H9 (cell line): ENCODE results near the gene KIF23. TPM values are rescaled to one million over a fixed set of nuclear protein-coding genes. Genes with fewer than 3 reads are reported as not detected.

Experiments used
- DNase-seq: peaks from one replicate; pipeline ENCODE4 v3.0.0-alpha.2; 2017
- H2AFZ ChIP-seq: one replicate; pipeline ENCODE4 v1.6.1; 2013; ENCODE audit warnings: mild to moderate bottlenecking, low read length, control low read depth, moderate library complexity
- H2AK5ac ChIP-seq: 2 replicates; pipeline ENCODE4 v1.6.1; 2013; ENCODE audit warnings: low read length, control low read depth, mixed read lengths; ENCODE audit not compliant: insufficient read length
- H2BK120ac ChIP-seq: one replicate; pipeline ENCODE4 v1.6.1; 2013; ENCODE audit warnings: low read depth, mild to moderate bottlenecking, low read length, control low read depth, inconsistent platforms; ENCODE audit not compliant: poor library complexity, severe bottlenecking
- H2BK12ac ChIP-seq: 2 replicates; pipeline ENCODE4 v1.6.1; 2013; ENCODE audit warnings: low read length, control low read depth, mixed read lengths, low read depth; ENCODE audit not compliant: insufficient read length
- H2BK15ac ChIP-seq: 2 replicates; pipeline ENCODE4 v1.6.1; 2013; ENCODE audit warnings: low read depth, low read length, control low read depth
- H2BK20ac ChIP-seq: one replicate; pipeline ENCODE4 v1.6.1; 2013; ENCODE audit warnings: low read depth, mild to moderate bottlenecking, low read length, control low read depth, inconsistent platforms; ENCODE audit not compliant: poor library complexity, severe bottlenecking
- H2BK5ac ChIP-seq: 2 replicates; pipeline ENCODE4 v1.6.1; 2013; ENCODE audit warnings: low read length, control low read depth, mixed read lengths; ENCODE audit not compliant: insufficient read length
- H3K14ac ChIP-seq: 2 replicates; pipeline ENCODE4 v1.6.1; 2013; ENCODE audit warnings: low read length, control low read depth; ENCODE audit not compliant: insufficient read depth
- H3K18ac ChIP-seq: 2 replicates; pipeline ENCODE4 v1.6.1; 2013; ENCODE audit warnings: low read depth, mild to moderate bottlenecking, mixed read lengths, low read length, control low read depth; ENCODE audit not compliant: insufficient read length
- H3K23ac ChIP-seq: 2 replicates; pipeline ENCODE4 v1.6.1; 2013; ENCODE audit warnings: low read length, control low read depth, mixed read lengths, low read depth; ENCODE audit not compliant: insufficient read length
- H3K23me2 ChIP-seq: 2 replicates; pipeline ENCODE4 v1.6.1; 2013; ENCODE audit warnings: low read depth, mild to moderate bottlenecking, mixed read lengths, low read length, control low read depth; ENCODE audit not compliant: insufficient read length, poor library complexity, severe bottlenecking
- H3K27ac ChIP-seq: 2 replicates; pipeline ENCODE4 v1.5.1; 2013; ENCODE audit warnings: low read length, control low read depth, mixed read lengths, low read depth; ENCODE audit not compliant: insufficient read length
- H3K27me3 ChIP-seq: 2 replicates; pipeline ENCODE4 v1.6.1; 2013; ENCODE audit warnings: low read length, control low read depth, inconsistent platforms; ENCODE audit not compliant: insufficient read depth
- H3K4ac ChIP-seq: 2 replicates; pipeline ENCODE4 v1.6.1; 2013; ENCODE audit warnings: low read depth, mild to moderate bottlenecking, control low read depth, inconsistent platforms, low read length, moderate library complexity
- H3K4me1 ChIP-seq: 2 replicates; pipeline ENCODE4 v1.6.1; 2013; ENCODE audit warnings: low read length, control low read depth, inconsistent platforms; ENCODE audit not compliant: insufficient read depth
- H3K4me2 ChIP-seq: 2 replicates; pipeline ENCODE4 v1.6.1; 2013; ENCODE audit warnings: low read length, control low read depth, mixed read lengths; ENCODE audit not compliant: insufficient read length, insufficient read depth
- H3K56ac ChIP-seq: 2 replicates; pipeline ENCODE4 v1.6.1; 2013; ENCODE audit warnings: low read depth, mild to moderate bottlenecking, mixed read lengths, low read length, control low read depth; ENCODE audit not compliant: insufficient read length
- H3K79me1 ChIP-seq: 2 replicates; pipeline ENCODE4 v1.6.1; 2013; ENCODE audit warnings: low read depth, mild to moderate bottlenecking, moderate library complexity, low read length, control low read depth, inconsistent platforms; ENCODE audit not compliant: insufficient read depth, poor library complexity, severe bottlenecking
- H3K79me2 ChIP-seq: 2 replicates; pipeline ENCODE4 v1.6.1; 2013; ENCODE audit warnings: low read length, control low read depth, inconsistent platforms; ENCODE audit not compliant: insufficient read depth
- H3K9ac ChIP-seq: 2 replicates; pipeline ENCODE4 v1.6.1; 2013; ENCODE audit warnings: low read length, control low read depth, mixed read lengths; ENCODE audit not compliant: insufficient read length; ENCODE audit errors: extremely low read depth
- H3K9me3 ChIP-seq: one replicate; pipeline ENCODE4 v1.6.1; 2013; ENCODE audit warnings: low read depth, low read length, inconsistent platforms; ENCODE audit not compliant: control insufficient read depth
- H3T11ph ChIP-seq: one replicate; pipeline ENCODE4 v1.6.1; 2013; ENCODE audit warnings: mild to moderate bottlenecking, low read length, control low read depth, inconsistent platforms
- H4K20me1 ChIP-seq: one replicate; pipeline ENCODE4 v1.6.1; 2013; ENCODE audit not compliant: control insufficient read depth, insufficient read length, insufficient read depth
- H4K5ac ChIP-seq: 2 replicates; pipeline ENCODE4 v1.6.1; 2013; ENCODE audit warnings: low read depth, mild to moderate bottlenecking, mixed read lengths, low read length, control low read depth; ENCODE audit not compliant: insufficient read length
- H4K8ac ChIP-seq: replicated peaks from 2 replicates; pipeline ENCODE4 v1.6.1; 2013; ENCODE audit warnings: low read length, control low read depth, mixed read lengths, low read depth; ENCODE audit not compliant: insufficient read length
- H4K91ac ChIP-seq: 2 replicates; pipeline ENCODE4 v1.6.1; 2013; ENCODE audit warnings: low read depth, mild to moderate bottlenecking, moderate library complexity, mixed read lengths, low read length, control low read depth; ENCODE audit not compliant: insufficient read length
- H3K27ac Mint-ChIP-seq, 3 experiments: 2 replicates in 2 of 3; 3 replicates in 1 of 3; pipeline ENCODE4 v1.8.0; 2020 to 2021; ENCODE audit warnings: mixed read lengths in 3 of 3, mild to moderate bottlenecking in 1 of 3, moderate library complexity in 1 of 3
- H3K27me3 Mint-ChIP-seq: 2 replicates; pipeline ENCODE4 v1.8.0; 2021; ENCODE audit warnings: low read depth, mild to moderate bottlenecking, moderate library complexity, mixed read lengths
- H3K36me3 Mint-ChIP-seq, 3 experiments: 2 replicates in 2 of 3; 3 replicates in 1 of 3; pipeline ENCODE4 v1.8.0; 2020 to 2021; ENCODE audit warnings: low read depth in 3 of 3, mixed read lengths in 3 of 3; ENCODE audit not compliant: insufficient read depth in 1 of 3
- H3K4me1 Mint-ChIP-seq, 2 experiments: 2 replicates each; pipeline ENCODE4 v1.8.0; 2020; ENCODE audit warnings: mixed read lengths in 2 of 2
- H3K4me3 Mint-ChIP-seq, 2 experiments: 2 replicates in 1 of 2; 3 replicates in 1 of 2; pipeline ENCODE4 v1.8.0; 2020 to 2021; ENCODE audit warnings: mild to moderate bottlenecking in 2 of 2, mixed read lengths in 2 of 2, moderate library complexity in 1 of 2
- H3K9me3 Mint-ChIP-seq, 2 experiments: 2 replicates in 1 of 2; 3 replicates in 1 of 2; pipeline ENCODE4 v1.8.0; 2020; ENCODE audit warnings: mild to moderate bottlenecking in 2 of 2, mixed read lengths in 2 of 2, moderate library complexity in 1 of 2
- WGBS: extraction: QIAGEN DNeasy Blood & Tissue Kit; methylation state at CpG from one replicate; pipeline ENCODE4 v1.1.7; 2013; ENCODE audit warnings: missing lambda C conversion rate, low lambda C conversion rate, mixed read lengths; ENCODE audit not compliant: insufficient read length; ENCODE audit errors: extremely low coverage; 5-methylcytosine and 5-hydroxymethylcytosine counted together
- total RNA-seq: library from RNA; stranded (reverse); gene quantifications from 2 replicates; pipeline ENCODE4 v1.2.1, GENCODE V29; 2021
- TF ChIP-seq, protein P1 (sequence below): fragments of 200-600 bp; sonication (generic); conservative IDR thresholded peaks from 3 replicates; pipeline ENCODE4 v1.8.0; 2021; ENCODE audit warnings: antibody characterized with exemption, mild to moderate bottlenecking

Gene KIF23
- total RNA-seq, 1 experiment from 2014 or later = 55.4 TPM

GRCh38 chr15:69493406-69493805 is 79.3 kb downstream of the KIF23 start:
- no peak overlapping the region for H3K14ac ChIP-seq
- H4K91ac ChIP-seq = no peak overlapping the region
- no peak overlapping the region for H2AFZ ChIP-seq
- Mint-ChIP-seq H3K9me3 (peaks cover 0 to 3% of the 10 kb centered on the region in 2 experiments; a peak in 2 of 5 replicates), H3K27ac (no peak overlapping the region), H3K27me3 (peaks cover 7% of the 10 kb centered on the region), H3K4me3 (no peak overlapping the region), H3K4me1 (peaks cover 6 to 7% of the 10 kb centered on the region in 2 experiments; a peak in 3 of 4 replicates), H3K36me3 (no peaks in the 10 kb centered on the region)
- no peak overlapping the region for H3K27ac ChIP-seq
- H2BK5ac ChIP-seq = no peak overlapping the region
- no peak overlapping the region for H2AK5ac ChIP-seq
- H3K27me3 ChIP-seq = no peaks in the 10 kb centered on the region
- H2BK20ac ChIP-seq = no peak overlapping the region
- no peak overlapping the region for H3K23ac ChIP-seq
- H3K9me3 ChIP-seq = no peaks in the 10 kb centered on the region
- no peak overlapping the region for H4K5ac ChIP-seq
- TF ChIP-seq, protein P1, sequence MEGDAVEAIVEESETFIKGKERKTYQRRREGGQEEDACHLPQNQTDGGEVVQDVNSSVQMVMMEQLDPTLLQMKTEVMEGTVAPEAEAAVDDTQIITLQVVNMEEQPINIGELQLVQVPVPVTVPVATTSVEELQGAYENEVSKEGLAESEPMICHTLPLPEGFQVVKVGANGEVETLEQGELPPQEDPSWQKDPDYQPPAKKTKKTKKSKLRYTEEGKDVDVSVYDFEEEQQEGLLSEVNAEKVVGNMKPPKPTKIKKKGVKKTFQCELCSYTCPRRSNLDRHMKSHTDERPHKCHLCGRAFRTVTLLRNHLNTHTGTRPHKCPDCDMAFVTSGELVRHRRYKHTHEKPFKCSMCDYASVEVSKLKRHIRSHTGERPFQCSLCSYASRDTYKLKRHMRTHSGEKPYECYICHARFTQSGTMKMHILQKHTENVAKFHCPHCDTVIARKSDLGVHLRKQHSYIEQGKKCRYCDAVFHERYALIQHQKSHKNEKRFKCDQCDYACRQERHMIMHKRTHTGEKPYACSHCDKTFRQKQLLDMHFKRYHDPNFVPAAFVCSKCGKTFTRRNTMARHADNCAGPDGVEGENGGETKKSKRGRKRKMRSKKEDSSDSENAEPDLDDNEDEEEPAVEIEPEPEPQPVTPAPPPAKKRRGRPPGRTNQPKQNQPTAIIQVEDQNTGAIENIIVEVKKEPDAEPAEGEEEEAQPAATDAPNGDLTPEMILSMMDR = no peak
- no peaks in the 10 kb centered on the region for H3K4me1 ChIP-seq
- no peak overlapping the region for H3K4ac ChIP-seq
- no peak overlapping the region for H2BK12ac ChIP-seq
- H3K56ac ChIP-seq = no peak overlapping the region
- H3K9ac ChIP-seq = no peak overlapping the region
- no peak overlapping the region for H2BK15ac ChIP-seq
- DNase-seq = no peak
- H3K79me1 ChIP-seq = no peaks in the 10 kb centered on the region
- no peaks in the 10 kb centered on the region for H4K20me1 ChIP-seq
- no peak overlapping the region for H3T11ph ChIP-seq
- peaks cover 2% of the 10 kb centered on the region; the same call in 1 of the 2 replicates for H3K79me2 ChIP-seq
- no peak overlapping the region for H3K18ac ChIP-seq
- H3K23me2 ChIP-seq = no peaks in the 10 kb centered on the region
- H2BK120ac ChIP-seq = no peak overlapping the region
- no CpG with 5 or more reads among the region's 2 CpGs for WGBS
- H4K8ac ChIP-seq = no peak overlapping the region
- H3K4me2 ChIP-seq = no peak overlapping the region
